HG03432 (cell line): ENCODE results near the gene RNF182.
"Not testable (repeated sequence)": the region's sequence is repeated elsewhere in the genome, so short reads cannot be mapped to it uniquely, and the experiment has no call there.

Source experiments
- ATAC-seq: cut with Tn5 transposase; IDR thresholded peaks from one replicate; pipeline ENCODE4 v1.9.1; 2021; ENCODE audit warnings: mild to moderate bottlenecking, moderate library complexity; ENCODE audit not compliant: unreplicated experiment

RNF182 gene

GRCh38 chr6:13998356-13998755, 73.6 kb downstream of the RNF182 start:
- no peak for ATAC-seq

- no peak for ATAC-seq
Observed at GRCh38 chr6:14000901-14001300, 76.1 kb downstream of the RNF182 start.

- no peak for ATAC-seq
Observed at GRCh38 chr6:14001329-14002012, 76.7 kb downstream of the RNF182 start.

GRCh38 chr6:14002176-14002947, 77.6 kb downstream of the RNF182 start:
- no peak for ATAC-seq

- no peak for ATAC-seq
Observed at GRCh38 chr6:14004258-14004657, 79.5 kb downstream of the RNF182 start.

- no peak for ATAC-seq
Observed at GRCh38 chr6:14008809-14009208, 84.1 kb downstream of the RNF182 start.

GRCh38 chr6:14009431-14009830, 84.7 kb downstream of the RNF182 start:
- ATAC-seq: no peak

GRCh38 chr6:14010275-14010674, 85.5 kb downstream of the RNF182 start:
- no peak for ATAC-seq

- ATAC-seq: no peak
Observed at GRCh38 chr6:14012313-14013030, 87.7 kb downstream of the RNF182 start.

GRCh38 chr6:14015964-14016363, 91.2 kb downstream of the RNF182 start:
- ATAC-seq: no peak

GRCh38 chr6:14016432-14016831, 91.7 kb downstream of the RNF182 start:
- ATAC-seq: no peak

GRCh38 chr6:14016935-14017625, 92.3 kb downstream of the RNF182 start:
- ATAC-seq: no peak

GRCh38 chr6:14017626-14018475, 93.1 kb downstream of the RNF182 start:
- no peak for ATAC-seq

GRCh38 chr6:14018559-14018958, 93.8 kb downstream of the RNF182 start:
- not testable (repeated sequence) for ATAC-seq

- no peak for ATAC-seq
Observed at GRCh38 chr6:14020551-14020950, 95.8 kb downstream of the RNF182 start.

- no peak for ATAC-seq
Observed at GRCh38 chr6:14021449-14021848, 96.7 kb downstream of the RNF182 start.

GRCh38 chr6:14022673-14023072, 97.9 kb downstream of the RNF182 start:
- no peak for ATAC-seq

- no peak for ATAC-seq
Observed at GRCh38 chr6:14023855-14024254, 99.1 kb downstream of the RNF182 start.

- no peak for ATAC-seq
Observed at GRCh38 chr6:14025160-14025559, 100.4 kb downstream of the RNF182 start.

- no peak for ATAC-seq
Observed at GRCh38 chr6:14026831-14027539, 102.2 kb downstream of the RNF182 start.
